ENCODE data around the gene GHR.

Gene GHR

GRCh38 chr5:42676362-42676761 is 253.1 kb downstream of the GHR start:
- TF ChIP-seq USF1 (IDR thresholded peaks at IDR 0.05): no peak
- TF ChIP-seq REST (IDR thresholded peaks at IDR 0.05; ENCODE audit: low read depth): no peak
- no peak for TF ChIP-seq CEBPB (IDR thresholded peaks at IDR 0.05)
- no peak for TF ChIP-seq MAX (IDR thresholded peaks at IDR 0.05)
- TF ChIP-seq CREB1 (IDR thresholded peaks at IDR 0.05; ENCODE audit: low read depth): no peak
- TF ChIP-seq FOXM1 (IDR thresholded peaks at IDR 0.05; ENCODE audit: borderline replicate concordance, low read depth): no peak
- TF ChIP-seq YY1 (IDR thresholded peaks at IDR 0.05; ENCODE audit: low read depth): no peak

- TF ChIP-seq ZBTB7A (IDR thresholded peaks at IDR 0.05; ENCODE audit: low read depth) (no peak), USF1 (IDR thresholded peaks at IDR 0.05) (no peak), CEBPB (IDR thresholded peaks at IDR 0.05) (no peak), CREB1 (IDR thresholded peaks at IDR 0.05; ENCODE audit: low read depth) (no peak), RAD21 (IDR thresholded peaks at IDR 0.05; ENCODE audit: low read depth) (no peak), EP300 (IDR thresholded peaks at IDR 0.05; ENCODE audit: borderline replicate concordance) (no peak), MAX (IDR thresholded peaks at IDR 0.05) (no peak), NFIC (IDR thresholded peaks at IDR 0.05) (no peak), FOXM1 (IDR thresholded peaks at IDR 0.05; ENCODE audit: borderline replicate concordance, low read depth) (no peak)
Measured at GRCh38 chr5:42677156-42677842, 254.1 kb downstream of the GHR start.

- TF ChIP-seq NFIC (IDR thresholded peaks at IDR 0.05): no peak
- TF ChIP-seq MAX (IDR thresholded peaks at IDR 0.05): no peak
- TF ChIP-seq TCF12 (IDR thresholded peaks at IDR 0.05; ENCODE audit: low read depth): no peak
- TF ChIP-seq YY1 (IDR thresholded peaks at IDR 0.05; ENCODE audit: low read depth): no peak
- TF ChIP-seq CEBPB (IDR thresholded peaks at IDR 0.05): no peak
- TF ChIP-seq RAD21 (IDR thresholded peaks at IDR 0.05; ENCODE audit: low read depth): no peak
- no peak for TF ChIP-seq EP300 (IDR thresholded peaks at IDR 0.05; ENCODE audit: borderline replicate concordance)
- TF ChIP-seq CREB1 (IDR thresholded peaks at IDR 0.05; ENCODE audit: low read depth): no peak
- TF ChIP-seq USF1 (IDR thresholded peaks at IDR 0.05): no peak
- TF ChIP-seq ZBTB7A (IDR thresholded peaks at IDR 0.05; ENCODE audit: low read depth): no peak
- TF ChIP-seq REST (IDR thresholded peaks at IDR 0.05; ENCODE audit: low read depth): no peak
- no peak for TF ChIP-seq FOXM1 (IDR thresholded peaks at IDR 0.05; ENCODE audit: borderline replicate concordance, low read depth)
Measured at GRCh38 chr5:42680046-42680445, 256.8 kb downstream of the GHR start.

GRCh38 chr5:42689391-42689790 is 266.2 kb downstream of the GHR start:
- TF ChIP-seq USF1 (IDR thresholded peaks at IDR 0.05) (no peak), CREB1 (IDR thresholded peaks at IDR 0.05; ENCODE audit: low read depth) (no peak), REST (IDR thresholded peaks at IDR 0.05; ENCODE audit: low read depth) (no peak), ZBTB7A (IDR thresholded peaks at IDR 0.05; ENCODE audit: low read depth) (no peak), TEAD4 (IDR thresholded peaks at IDR 0.05) (no peak), EP300 (IDR thresholded peaks at IDR 0.05; ENCODE audit: borderline replicate concordance) (no peak), FOXM1 (IDR thresholded peaks at IDR 0.05; ENCODE audit: borderline replicate concordance, low read depth) (no peak), TAF1 (IDR thresholded peaks at IDR 0.05; ENCODE audit: low read depth) (no peak), YY1 (IDR thresholded peaks at IDR 0.05; ENCODE audit: low read depth) (no peak), RAD21 (IDR thresholded peaks at IDR 0.05; ENCODE audit: low read depth) (no peak), EGR1 (IDR thresholded peaks at IDR 0.05) (no peak), NFIC (IDR thresholded peaks at IDR 0.05) (no peak), MAX (IDR thresholded peaks at IDR 0.05) (no peak), TCF12 (IDR thresholded peaks at IDR 0.05; ENCODE audit: low read depth) (no peak), CEBPB (IDR thresholded peaks at IDR 0.05) (no peak)
